Esophagus squamous epithelium (tissue), 5 donors: Measurements from ENCODE around the gene ATP8B4. TPM values are rescaled to one million over a fixed set of nuclear protein-coding genes. Genes with fewer than 3 reads are reported as not detected.

Experiments used
- DNase-seq: peaks from one replicate; lab custom pipeline; 2025; lab: John Stamatoyannopoulos, UW
- H3K27ac ChIP-seq, 4 donors: fragments of 200-600 bp; sonication (generic); one replicate each; pipeline ENCODE4 v1.5.1; 2016 to 2019; ENCODE audit warnings: mild to moderate bottlenecking in 1 of 4
- H3K27me3 ChIP-seq, 4 donors: fragments of 200-600 bp; sonication (generic); 1 replicate in 3 of 4; 2 replicates in 1 of 4; pipeline versions ENCODE4 v1.5.1 to v1.6.0; 2017 to 2021; ENCODE audit warnings: antibody characterized with exemption in 1 of 4
- H3K36me3 ChIP-seq, 3 donors: fragments of 200-600 bp; sonication (generic); one replicate each; pipeline ENCODE4 v1.5.1; 2016 to 2019
- H3K4me1 ChIP-seq, 3 donors: fragments of 200-600 bp; sonication (generic); one replicate each; pipeline ENCODE4 v1.5.1; 2017 to 2019
- H3K4me3 ChIP-seq, 4 donors: fragments of 200-600 bp; sonication (generic); 1 replicate in 3 of 4; 2 replicates in 1 of 4; pipeline ENCODE4 v1.5.1; 2016 to 2019; ENCODE audit warnings: mild to moderate bottlenecking in 2 of 4, moderate library complexity in 1 of 4
- H3K9me3 ChIP-seq, 3 donors: fragments of 200-600 bp; sonication (generic); one replicate each; pipeline ENCODE4 v1.5.1; 2016 to 2019
- CTCF ChIP-seq, 6 experiments: fragments of 450-650 bp in 4 of 6; fragments of 200-600 bp in 2 of 6; sonication (generic) in 2 of 6; IDR thresholded peaks; one replicate each; pipeline ENCODE4 v1.5.1; 2016 to 2019; ENCODE audit warnings: antibody characterized with exemption in 6 of 6, mild to moderate bottlenecking in 4 of 6, moderate library complexity in 4 of 6
- POLR2A ChIP-seq, 4 donors: fragments of 450-650 bp; IDR thresholded peaks; one replicate each; pipeline ENCODE4 v1.6.1; 2017; ENCODE audit warnings: antibody characterized with exemption in 4 of 4, mild to moderate bottlenecking in 4 of 4, moderate library complexity in 3 of 4
- WGBS, 2 donors: methylation state at CpG; one replicate each; pipeline ENCODE4 v1.1.5; 2018; 5-methylcytosine and 5-hydroxymethylcytosine counted together
- intact Hi-C: fragments of 100-400 bp; cut with DNase I; formaldehyde crosslinking; loops from one replicate; pipeline ENCODE4 v1.15.0; 2022
- total RNA-seq, 4 donors: library from RNA; depleted of rRNA; stranded (reverse); fragments of >200 nt; gene quantifications; one replicate each; pipeline ENCODE4 v1.1.0, GENCODE V29; 2016
- donor health status: DM: yes; HTN: yes; CAD: no.

The ATP8B4 gene
- total RNA-seq, 4 donors from 2014 or later = 0.97 to 6.7 (median 2.9) TPM

DNA sequence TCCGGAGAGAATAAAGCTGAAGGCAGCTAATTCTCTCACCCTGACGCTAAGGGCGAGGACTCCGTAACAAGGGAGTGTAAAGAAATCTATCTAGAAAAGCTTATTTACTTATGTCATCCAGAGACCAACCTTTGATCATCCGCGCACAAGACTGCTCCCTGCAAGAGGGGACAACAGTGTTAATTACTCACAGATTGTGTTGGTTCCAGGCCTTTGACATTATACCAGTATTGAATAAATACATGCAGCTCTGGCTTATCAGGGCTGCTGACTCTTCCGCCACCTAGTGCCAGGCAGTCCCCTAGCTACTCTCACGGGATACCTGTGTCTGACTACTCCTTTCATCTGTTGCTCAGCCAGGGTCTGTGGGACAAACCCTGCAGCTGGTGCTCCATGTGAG is 286.5 kb downstream of the ATP8B4 start:
- Histone ChIP-seq H3K4me3 (no peak overlapping the region), H3K27ac (no peak overlapping the region), H3K36me3 (no peaks in the 10 kb centered on the region), H3K4me1 (no peaks in the 10 kb centered on the region), H3K9me3 (no peaks in the 10 kb centered on the region), H3K27me3 (no peaks in the 10 kb centered on the region)
- DNase-seq = no peak
- TF ChIP-seq CTCF (IDR thresholded peaks at IDR 0.05) = peak in 1 of 6 experiments; percentile 20
- no peak for TF ChIP-seq POLR2A (IDR thresholded peaks at IDR 0.05)
- WGBS, 2 donors = 39 to 61% methylated on average over 6 to 8 of the region's 8 CpGs
- intact Hi-C loops = no loop called here

DNA sequence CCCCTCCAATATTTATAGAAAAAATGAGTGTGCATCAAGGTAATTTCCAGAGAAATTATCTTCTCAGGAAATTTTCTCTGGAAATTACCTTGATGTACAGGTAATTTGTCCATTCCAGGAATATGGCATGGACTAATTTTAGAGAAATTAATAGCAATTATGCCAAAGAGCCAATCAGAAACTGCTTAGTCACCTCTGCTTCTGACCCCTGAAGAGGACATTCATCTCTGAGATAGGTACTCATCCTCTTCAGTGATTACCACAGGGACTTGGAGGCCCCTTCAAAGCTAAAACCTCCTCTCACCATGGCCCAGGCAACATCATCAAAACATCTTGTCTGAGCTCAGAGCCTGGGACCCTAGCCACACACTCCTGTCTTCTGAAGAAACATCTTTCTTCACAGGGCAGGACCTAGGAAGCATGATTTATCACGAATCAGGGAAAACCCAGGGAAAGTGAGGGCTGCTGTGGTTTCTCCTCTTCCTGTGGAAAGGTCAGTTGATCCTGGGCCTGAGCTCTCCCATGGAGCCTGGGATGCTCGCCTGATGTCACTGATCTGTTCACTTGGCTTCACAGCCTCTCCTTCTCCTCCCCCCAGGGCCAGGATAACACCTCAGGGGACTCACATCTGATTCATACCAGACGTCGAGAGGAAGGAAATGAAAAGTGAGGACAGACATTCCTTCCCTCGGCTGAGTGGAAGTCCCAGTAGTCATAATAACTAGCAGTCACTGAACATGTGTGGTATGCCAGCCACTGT is 287.6 kb downstream of the ATP8B4 start:
- Histone ChIP-seq H3K4me1 (no peaks in the 10 kb centered on the region), H3K9me3 (no peaks in the 10 kb centered on the region), H3K4me3 (no peak overlapping the region), H3K27me3 (no peaks in the 10 kb centered on the region), H3K27ac (peak overlapping the region in 1 of 4 donors; percentile 55), H3K36me3 (no peaks in the 10 kb centered on the region)
- WGBS, 2 donors = 28 to 37% methylated on average over 5 of the region's 5 CpGs
- intact Hi-C loops = no loop called here
- TF ChIP-seq CTCF (IDR thresholded peaks at IDR 0.05) (no peak), POLR2A (IDR thresholded peaks at IDR 0.05) (no peak)
- no peak for DNase-seq

- Histone ChIP-seq H3K27me3 (no peaks in the 10 kb centered on the region), H3K36me3 (no peaks in the 10 kb centered on the region), H3K4me3 (no peak overlapping the region), H3K4me1 (no peaks in the 10 kb centered on the region), H3K9me3 (no peaks in the 10 kb centered on the region), H3K27ac (no peak overlapping the region)
- DNase-seq = no peak
- TF ChIP-seq CTCF (IDR thresholded peaks at IDR 0.05) = no peak
- TF ChIP-seq POLR2A (IDR thresholded peaks at IDR 0.05) = no peak
- intact Hi-C loops = no loop called here
- whole genome bisulfite sequencing, 2 donors = 23 to 32% methylated on average over 3 of the region's 3 CpGs
Observed at GRCh38 chr15:49830391-49830790, 288.6 kb downstream of the ATP8B4 start.

- Histone ChIP-seq H3K9me3 (no peaks in the 10 kb centered on the region), H3K4me1 (no peaks in the 10 kb centered on the region), H3K27ac (no peak overlapping the region), H3K36me3 (no peaks in the 10 kb centered on the region), H3K4me3 (no peak overlapping the region), H3K27me3 (no peaks in the 10 kb centered on the region)
- DNase-seq = no peak
- TF ChIP-seq CTCF (IDR thresholded peaks at IDR 0.05) (no peak), POLR2A (IDR thresholded peaks at IDR 0.05) (no peak)
- 61 to 86% methylated on average over 1 of the region's 1 CpG for WGBS, 2 donors
- intact Hi-C loops = no loop called here
Observed at GRCh38 chr15:49827311-49827710, 291.7 kb downstream of the ATP8B4 start.

DNA sequence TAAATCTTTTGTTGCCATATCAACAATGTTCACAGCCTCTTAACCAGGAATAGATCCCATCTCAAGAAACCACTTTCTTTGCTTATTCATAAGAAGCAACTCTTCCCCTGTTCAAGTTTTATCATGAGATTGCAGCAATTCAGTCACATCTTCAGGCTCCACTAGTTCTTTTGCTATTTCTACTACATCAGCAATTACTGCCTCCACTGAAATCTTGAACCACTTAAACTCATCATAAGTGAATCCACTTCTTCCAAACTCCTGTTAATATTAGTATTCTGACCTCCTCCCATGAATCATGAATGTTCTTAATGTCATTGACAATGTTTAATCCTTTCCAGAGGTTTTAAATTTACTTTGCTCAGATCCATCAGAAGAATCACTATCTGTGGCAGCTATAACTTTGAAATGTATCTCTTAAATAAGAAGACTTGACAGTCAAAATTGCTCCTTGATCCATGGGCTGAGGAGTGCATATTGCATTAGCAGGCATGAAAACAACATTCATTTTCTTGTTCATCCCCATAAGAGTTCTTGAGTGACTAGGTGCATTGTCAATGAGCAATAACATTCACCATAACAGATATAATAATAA is 292.3 kb downstream of the ATP8B4 start:
- Histone ChIP-seq H3K27ac (no peak overlapping the region), H3K36me3 (no peaks in the 10 kb centered on the region), H3K4me1 (no peaks in the 10 kb centered on the region), H3K9me3 (no peaks in the 10 kb centered on the region), H3K27me3 (no peaks in the 10 kb centered on the region), H3K4me3 (no peak overlapping the region)
- DNase-seq = no peak
- TF ChIP-seq POLR2A (IDR thresholded peaks at IDR 0.05) (no peak), CTCF (IDR thresholded peaks at IDR 0.05) (no peak)
- intact Hi-C loops = no loop called here
